Thoracic aorta (tissue), 2 donors: Measurements from ENCODE around the gene STRN. TPM values are rescaled to one million over a fixed set of nuclear protein-coding genes. Genes with fewer than 3 reads are reported as not detected.
"Not testable (repeated sequence)": the region's sequence is repeated elsewhere in the genome, so short reads cannot be mapped to it uniquely, and the experiment has no call there.

Experiments used
- ATAC-seq: fragments of 150-250 bp; one replicate; pipeline ENCODE4 v1.8.0; 2017; ENCODE audit warnings: low read depth; ENCODE audit not compliant: insufficient number of reproducible peaks, low FRiP score
- DNase-seq: peaks from one replicate; pipeline ENCODE4 v3.0.0-alpha.2; 2020; ENCODE audit warnings: low spot score
- H3K27ac ChIP-seq, 2 donors: fragments of 200-600 bp; sonication (generic); 1 replicate in 1 of 2; 2 replicates in 1 of 2; pipeline ENCODE4 v1.5.1; 2016; ENCODE audit warnings: mild to moderate bottlenecking in 2 of 2, moderate library complexity in 2 of 2
- H3K27me3 ChIP-seq: fragments of 200-600 bp; sonication (generic); replicated peaks from 2 replicates; pipeline ENCODE4 v1.6.0; 2016; ENCODE audit warnings: mild to moderate bottlenecking; ENCODE audit not compliant: insufficient read depth
- H3K36me3 ChIP-seq: fragments of 200-600 bp; sonication (generic); one replicate; pipeline ENCODE4 v1.5.1; 2016
- H3K4me1 ChIP-seq, 2 donors: fragments of 200-600 bp; sonication (generic); 1 replicate in 1 of 2; 2 replicates in 1 of 2; pipeline versions ENCODE4 v1.5.1 to v1.6.0; 2016; ENCODE audit warnings: low read depth in 2 of 2, mild to moderate bottlenecking in 1 of 2; ENCODE audit not compliant: control insufficient read depth in 1 of 2
- H3K4me3 ChIP-seq: fragments of 200-600 bp; sonication (generic); 2 replicates; pipeline ENCODE4 v1.5.1; 2016; ENCODE audit warnings: mild to moderate bottlenecking
- H3K9me3 ChIP-seq: fragments of 200-600 bp; sonication (generic); 2 replicates; pipeline ENCODE4 v1.5.1; 2016
- total RNA-seq, 2 donors: library from RNA; depleted of rRNA; stranded (reverse); fragments of >200 nt; gene quantifications; one replicate each; pipeline versions ENCODE4 v1.1.0 to v1.2.3, GENCODE V29; 2016
- TF ChIP-seq, protein P1 (sequence below): fragments of 200-600 bp; sonication (generic); IDR thresholded peaks from one replicate; pipeline ENCODE4 v1.5.1; 2019; ENCODE audit warnings: antibody characterized with exemption

Gene STRN
- total RNA-seq, 2 donors from 2014 or later = 14.6 to 23.4 TPM

DNA sequence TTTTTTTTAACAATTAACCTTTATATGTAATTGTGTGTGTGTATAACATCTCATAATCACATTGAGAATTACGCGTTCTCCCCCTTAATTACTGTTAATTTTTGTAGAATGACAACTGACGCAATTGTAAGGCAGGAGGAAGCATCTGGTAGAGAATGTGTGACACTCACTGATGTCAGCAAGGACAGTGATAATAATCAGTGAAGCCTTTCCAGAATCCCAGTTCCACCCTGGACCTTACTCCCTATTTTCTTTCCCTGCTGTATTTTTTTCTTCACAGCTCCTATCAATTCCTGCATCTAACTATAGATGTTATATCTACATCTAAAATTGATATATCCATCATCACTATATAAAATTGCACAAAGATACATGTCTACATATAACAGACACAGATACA lies 16.1 kb upstream of the STRN start:
- H3K36me3 ChIP-seq = peaks cover 15% of the 10 kb centered on the region
- DNase-seq (no peak), ATAC-seq (no peak)
- H3K4me1 ChIP-seq = no peaks in the 10 kb centered on the region
- no peaks in the 10 kb centered on the region for H3K9me3 ChIP-seq
- TF ChIP-seq, protein P1, sequence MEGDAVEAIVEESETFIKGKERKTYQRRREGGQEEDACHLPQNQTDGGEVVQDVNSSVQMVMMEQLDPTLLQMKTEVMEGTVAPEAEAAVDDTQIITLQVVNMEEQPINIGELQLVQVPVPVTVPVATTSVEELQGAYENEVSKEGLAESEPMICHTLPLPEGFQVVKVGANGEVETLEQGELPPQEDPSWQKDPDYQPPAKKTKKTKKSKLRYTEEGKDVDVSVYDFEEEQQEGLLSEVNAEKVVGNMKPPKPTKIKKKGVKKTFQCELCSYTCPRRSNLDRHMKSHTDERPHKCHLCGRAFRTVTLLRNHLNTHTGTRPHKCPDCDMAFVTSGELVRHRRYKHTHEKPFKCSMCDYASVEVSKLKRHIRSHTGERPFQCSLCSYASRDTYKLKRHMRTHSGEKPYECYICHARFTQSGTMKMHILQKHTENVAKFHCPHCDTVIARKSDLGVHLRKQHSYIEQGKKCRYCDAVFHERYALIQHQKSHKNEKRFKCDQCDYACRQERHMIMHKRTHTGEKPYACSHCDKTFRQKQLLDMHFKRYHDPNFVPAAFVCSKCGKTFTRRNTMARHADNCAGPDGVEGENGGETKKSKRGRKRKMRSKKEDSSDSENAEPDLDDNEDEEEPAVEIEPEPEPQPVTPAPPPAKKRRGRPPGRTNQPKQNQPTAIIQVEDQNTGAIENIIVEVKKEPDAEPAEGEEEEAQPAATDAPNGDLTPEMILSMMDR = no peak
- H3K4me3 ChIP-seq = no peak overlapping the region
- no peaks in the 10 kb centered on the region for H3K27me3 ChIP-seq
- H3K27ac ChIP-seq = no peak overlapping the region

DNA sequence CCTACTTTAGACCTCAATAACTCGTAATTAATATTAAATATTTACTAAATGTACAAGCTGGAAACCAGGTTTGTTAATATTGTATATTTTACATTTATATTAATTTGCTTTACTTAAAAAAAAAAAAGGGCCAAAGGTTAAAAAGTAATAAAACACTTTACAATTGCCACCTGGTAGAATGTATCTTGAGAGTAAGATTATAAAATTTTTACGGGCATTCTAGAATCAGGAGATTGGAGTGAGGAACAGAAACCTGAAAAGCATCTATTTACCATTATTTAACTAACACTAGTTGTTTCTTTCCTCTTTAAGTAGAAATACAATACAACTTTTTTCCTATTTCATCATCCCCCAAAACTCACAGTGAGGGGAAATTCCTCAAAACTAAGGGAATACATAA lies 15.6 kb upstream of the STRN start:
- TF ChIP-seq, protein P1 = no peak
- DNase-seq (no peak), ATAC-seq (no peak)
- H3K4me3 ChIP-seq = no peak overlapping the region
- H3K36me3 ChIP-seq = peaks cover 15% of the 10 kb centered on the region
- H3K27me3 ChIP-seq = no peaks in the 10 kb centered on the region
- H3K4me1 ChIP-seq = no peaks in the 10 kb centered on the region
- H3K9me3 ChIP-seq = no peaks in the 10 kb centered on the region
- no peak overlapping the region for H3K27ac ChIP-seq

DNA sequence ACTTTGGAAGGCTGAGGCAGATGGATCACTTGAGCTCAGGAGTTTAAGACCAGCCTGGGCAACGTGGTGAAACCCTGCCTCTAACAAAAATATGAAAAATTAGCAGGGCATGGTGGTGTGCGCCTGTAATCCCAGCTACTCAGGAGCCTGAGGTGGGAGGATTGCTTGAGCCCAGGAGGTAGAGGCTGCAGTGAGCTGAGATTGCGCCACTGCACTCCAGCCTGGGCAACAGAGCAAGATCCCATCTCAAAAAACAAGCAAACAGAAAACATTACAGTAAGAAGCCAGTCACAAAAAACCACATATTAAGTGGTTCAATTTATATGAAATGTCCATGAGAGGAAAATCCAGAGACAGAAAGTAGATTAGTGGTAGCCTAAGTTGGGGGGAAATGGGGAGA lies 12.7 kb upstream of the STRN start:
- not testable (repeated sequence) for ATAC-seq

DNA sequence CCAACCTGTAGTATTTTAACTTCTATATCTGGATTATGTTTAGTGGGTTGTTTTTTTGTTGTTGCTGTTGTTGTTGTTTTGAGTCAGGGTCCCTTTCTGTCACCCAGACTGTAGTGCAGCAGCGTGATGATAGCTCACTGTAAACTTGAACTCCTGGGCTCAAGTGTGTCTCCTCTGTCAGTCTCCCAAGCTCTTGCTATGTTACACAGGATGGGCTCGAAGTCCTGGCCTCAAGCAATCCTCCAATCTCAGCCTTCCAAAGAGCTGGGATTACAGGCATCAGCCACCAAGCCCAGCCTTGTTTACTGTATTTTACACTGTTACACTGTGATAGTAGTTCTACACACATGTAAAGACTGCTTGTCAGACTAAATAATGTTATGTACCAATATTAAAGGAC lies 9.7 kb upstream of the STRN start:
- ATAC-seq = no peak

More for the DNA sequence above, 12.7 kb upstream of the STRN start:
- not testable (repeated sequence) for H3K27me3 ChIP-seq, H3K4me3 ChIP-seq, H3K9me3 ChIP-seq, DNase-seq, H3K4me1 ChIP-seq, H3K27ac ChIP-seq
- peaks cover 15% of the 10 kb centered on the region for H3K36me3 ChIP-seq

DNA sequence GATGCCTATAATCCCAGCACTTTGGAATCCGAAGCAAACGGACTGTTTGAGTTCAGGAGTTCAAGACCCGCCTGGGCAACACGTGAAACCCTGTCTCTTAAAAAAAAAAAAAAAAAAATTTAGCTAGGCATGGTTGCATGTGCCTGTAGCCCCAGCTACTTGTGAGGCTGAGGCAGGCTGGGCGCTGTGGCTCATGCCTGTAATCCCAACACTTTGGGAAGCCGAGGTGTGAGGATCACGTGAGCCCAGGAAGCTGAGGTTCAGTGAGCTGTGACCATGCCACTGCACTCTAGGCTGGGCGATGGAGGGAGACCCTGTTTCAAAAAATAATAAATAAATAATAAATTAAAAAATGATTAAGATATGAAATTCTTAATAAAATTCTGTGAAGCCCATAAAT lies 9.0 kb upstream of the STRN start:
- ATAC-seq (no peak), DNase-seq (no peak)
- Histone ChIP-seq H3K9me3 (no peaks in the 10 kb centered on the region), H3K4me3 (no peak overlapping the region), H3K4me1 (no peaks in the 10 kb centered on the region), H3K36me3 (peaks cover 4% of the 10 kb centered on the region), H3K27me3 (no peaks in the 10 kb centered on the region), H3K27ac (no peak overlapping the region)
- TF ChIP-seq, protein P1 = no peak

More for the DNA sequence above, 9.7 kb upstream of the STRN start:
- peaks cover 6% of the 10 kb centered on the region for H3K36me3 ChIP-seq
- no peak overlapping the region for H3K4me3 ChIP-seq
- no peak overlapping the region for H3K27ac ChIP-seq
- no peaks in the 10 kb centered on the region for H3K4me1 ChIP-seq
- H3K27me3 ChIP-seq = no peaks in the 10 kb centered on the region
- DNase-seq = no peak
- H3K9me3 ChIP-seq = no peaks in the 10 kb centered on the region
- TF ChIP-seq, protein P1 = no peak

DNA sequence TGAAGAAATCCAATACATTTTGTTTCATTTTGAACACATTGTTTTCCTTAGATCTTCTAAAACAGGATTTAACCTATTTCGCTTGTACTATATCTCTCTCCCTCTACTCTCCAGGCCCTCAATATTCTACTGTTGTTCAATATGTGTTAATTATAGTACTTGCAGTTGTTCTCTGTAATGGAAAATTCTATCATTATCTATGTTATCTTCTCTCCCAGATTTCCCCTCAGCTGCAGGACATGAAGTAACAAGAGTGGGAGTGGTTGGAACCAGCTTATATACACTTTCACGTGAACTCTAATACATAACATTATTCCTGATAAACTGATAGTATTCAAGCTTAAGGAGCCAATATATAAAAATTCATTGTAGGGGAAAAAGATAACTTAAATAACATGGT lies 7.0 kb upstream of the STRN start:
- Histone ChIP-seq H3K9me3 (no peaks in the 10 kb centered on the region), H3K27me3 (no peaks in the 10 kb centered on the region), H3K4me1 (no peaks in the 10 kb centered on the region), H3K27ac (no peak overlapping the region), H3K4me3 (no peak overlapping the region), H3K36me3 (no peaks in the 10 kb centered on the region)
- DNase-seq (no peak), ATAC-seq (no peak)
- TF ChIP-seq, protein P1 = no peak
